Heart right ventricle (tissue), 16 donors: ENCODE data around the gene HSPB9. TPM values are rescaled to one million over a fixed set of nuclear protein-coding genes. Genes with fewer than 3 reads are reported as not detected.

Experiments
- ATAC-seq, 8 donors: fragments of 200-7000 bp; cut with Tn5 transposase; one replicate each; pipeline ENCODE4 v1.9.1; 2020; ENCODE audit warnings: mild to moderate bottlenecking in 8 of 8, moderate library complexity in 8 of 8, moderate number of reproducible peaks in 1 of 8
- DNase-seq, 2 donors: peaks; one replicate each; pipeline ENCODE4 v3.0.0-alpha.2; 2020
- H3K27ac ChIP-seq, 10 donors: fragments of 200-600 bp; sonication (generic) in 2 of 10; one replicate each; pipeline versions ENCODE4 v1.5.0 to v1.8.0; 2020 to 2022; ENCODE audit warnings: mild to moderate bottlenecking in 3 of 10
- H3K27me3 ChIP-seq, 7 donors: fragments of 200-600 bp; one replicate each; pipeline ENCODE4 v1.8.0; 2021 to 2022; ENCODE audit warnings: mild to moderate bottlenecking in 2 of 7
- H3K36me3 ChIP-seq, 9 donors: fragments of 200-600 bp; sonication (generic) in 1 of 9; one replicate each; pipeline versions ENCODE4 v1.5.0 to v1.8.0; 2020 to 2022; ENCODE audit warnings: mild to moderate bottlenecking in 2 of 9
- H3K4me1 ChIP-seq, 9 donors: fragments of 200-600 bp; sonication (generic) in 1 of 9; one replicate each; pipeline versions ENCODE4 v1.5.0 to v1.8.0; 2020 to 2022; ENCODE audit warnings: mild to moderate bottlenecking in 4 of 9
- H3K4me3 ChIP-seq, 10 donors: fragments of 200-600 bp; sonication (generic) in 2 of 10; one replicate each; pipeline versions ENCODE4 v1.5.0 to v1.8.0; 2020 to 2022; ENCODE audit warnings: mild to moderate bottlenecking in 7 of 10, moderate library complexity in 2 of 10
- H3K9me3 ChIP-seq, 11 donors: fragments of 200-600 bp in 10 of 11; sonication (generic) in 2 of 11; one replicate each; pipeline versions ENCODE4 v1.5.0 to v1.8.0; 2013 to 2022; ENCODE audit warnings: mild to moderate bottlenecking in 2 of 11, control low read depth in 1 of 11, moderate library complexity in 1 of 11
- WGBS, 2 donors: extraction: QIAGEN DNeasy Blood & Tissue Kit; methylation state at CpG; one replicate each; pipeline ENCODE4 v1.1.7; 2013; ENCODE audit warnings: inconsistent platforms in 1 of 2; 5-methylcytosine and 5-hydroxymethylcytosine counted together
- intact Hi-C, 10 donors: fragments of 100-400 bp; cut with DNase I; formaldehyde crosslinking; loops; one replicate each; pipeline versions ENCODE4 v1.11.1 to v1.14.2; 2022
- polyA plus RNA-seq, 2 donors: library from polyadenylated mRNA; stranded (reverse); fragments of 200-250 nt; gene quantifications; one replicate each; pipeline ENCODE4 v1.2.3, GENCODE V29; 2013
- total RNA-seq, 10 donors: library from RNA; stranded (reverse); fragmentation: NEBNext Ultra II Directional in 3 of 10; extraction: Animal tissue kit (Norgen Biotek cat#: 25700) in 3 of 10; gene quantifications; one replicate each; pipeline versions ENCODE4 v1.2.1 to v1.2.4, GENCODE V29; 2021 to 2023
- TF ChIP-seq, protein P1 (sequence below), 9 donors: fragments of 200-600 bp; sonication (generic) in 2 of 9; IDR thresholded peaks; one replicate each; pipeline versions ENCODE4 v1.5.0 to v1.8.0; 2021 to 2022; ENCODE audit warnings: antibody characterized with exemption in 9 of 9, mild to moderate bottlenecking in 5 of 9, moderate library complexity in 1 of 9
- donor health status: Arrhythmogenic right ventricular cardiomyopathy.
- donor health status: ischemic (EF 13 %, LVEDD 7.1; RV severe dilation, severe dysfunction).
- donor health status: healthy with polysubstance abuse.
- donor health status: DM: no; HTN: yes; CAD: no.
- donor health status: DM: no; HTN: no; CAD: no.
- donor health status: ischemic (EF 25% LVEDD 6.9; RV normal size, moderate dysfunction).
- donor health status: ischemic (EF 25% LVEDD 5.7; RV mildly dilated, moderate dysfunction).
- donor health status: healthy.
- donor health status: DM: yes; HTN: yes; CAD: no.
- donor health status: Ischemic cardiomyopathy.
- donor health status: ischemic (EF 35%, LVEDD 5.7; RV mildly dilated, moderate dysfunction).
- donor health status: nonischemic (EF 11% LVEDD 7.7; RV severe dilation, severe dysfunction).
- donor health status: DM: yes; HTN: yes; CAD: no.
- donor health status: PGD.
- donor health status: ischemic (EF 29% LVEDD 5.4; RV normal size, mild dysfunction).
- donor health status: nonischemic (EF 23%, LVEDD 6.1; RV moderate dilation, normal function).

Gene HSPB9
- total and polyA plus RNA-seq, 12 donors, result 0.01 to 0.29 (median 0.23) TPM; not detected in 9

DNA sequence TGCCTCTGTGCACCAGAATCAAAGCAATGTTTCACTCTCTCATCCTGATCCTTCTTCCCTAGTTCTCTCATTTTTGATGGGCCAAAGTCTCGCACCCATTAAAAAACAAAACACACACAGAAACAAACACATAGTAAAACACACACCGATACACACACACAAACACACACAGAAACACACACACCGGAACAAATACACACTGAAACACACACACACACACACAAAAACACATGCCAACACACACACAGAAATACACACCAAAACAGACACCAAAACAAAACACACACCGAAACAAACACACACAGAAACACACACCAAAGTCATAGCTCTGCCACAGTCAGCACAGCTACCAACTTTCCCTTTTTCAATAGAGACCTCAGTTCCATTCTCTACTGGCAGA, 8.6 kb downstream of the HSPB9 start:
- peaks cover 43 to 81% (median 74%) of the 10 kb centered on the region in 9 donors for H3K4me1 ChIP-seq
- ATAC-seq, result no peak
- no peak overlapping the region for H3K4me3 ChIP-seq
- no peak for DNase-seq
- TF ChIP-seq, protein P1, sequence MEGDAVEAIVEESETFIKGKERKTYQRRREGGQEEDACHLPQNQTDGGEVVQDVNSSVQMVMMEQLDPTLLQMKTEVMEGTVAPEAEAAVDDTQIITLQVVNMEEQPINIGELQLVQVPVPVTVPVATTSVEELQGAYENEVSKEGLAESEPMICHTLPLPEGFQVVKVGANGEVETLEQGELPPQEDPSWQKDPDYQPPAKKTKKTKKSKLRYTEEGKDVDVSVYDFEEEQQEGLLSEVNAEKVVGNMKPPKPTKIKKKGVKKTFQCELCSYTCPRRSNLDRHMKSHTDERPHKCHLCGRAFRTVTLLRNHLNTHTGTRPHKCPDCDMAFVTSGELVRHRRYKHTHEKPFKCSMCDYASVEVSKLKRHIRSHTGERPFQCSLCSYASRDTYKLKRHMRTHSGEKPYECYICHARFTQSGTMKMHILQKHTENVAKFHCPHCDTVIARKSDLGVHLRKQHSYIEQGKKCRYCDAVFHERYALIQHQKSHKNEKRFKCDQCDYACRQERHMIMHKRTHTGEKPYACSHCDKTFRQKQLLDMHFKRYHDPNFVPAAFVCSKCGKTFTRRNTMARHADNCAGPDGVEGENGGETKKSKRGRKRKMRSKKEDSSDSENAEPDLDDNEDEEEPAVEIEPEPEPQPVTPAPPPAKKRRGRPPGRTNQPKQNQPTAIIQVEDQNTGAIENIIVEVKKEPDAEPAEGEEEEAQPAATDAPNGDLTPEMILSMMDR (IDR thresholded peaks at IDR 0.05), result no peak
- 95 to 96% methylated on average over 4 of the region's 4 CpGs for WGBS, 2 donors
- intact Hi-C loops, result loop anchor here in 1 of 10 donors (5.0 kb wide), 1 partner anchor 51 kb away; the partner anchor contains the start of gene KCNH4
- no peaks in the 10 kb centered on the region for H3K27me3 ChIP-seq
- peak overlapping the region; percentile 47 to 85 (median 80) for H3K27ac ChIP-seq
- peaks cover 0 to 62% (median 28%) of the 10 kb centered on the region in 9 donors for H3K36me3 ChIP-seq
- no peaks in the 10 kb centered on the region for H3K9me3 ChIP-seq

DNA sequence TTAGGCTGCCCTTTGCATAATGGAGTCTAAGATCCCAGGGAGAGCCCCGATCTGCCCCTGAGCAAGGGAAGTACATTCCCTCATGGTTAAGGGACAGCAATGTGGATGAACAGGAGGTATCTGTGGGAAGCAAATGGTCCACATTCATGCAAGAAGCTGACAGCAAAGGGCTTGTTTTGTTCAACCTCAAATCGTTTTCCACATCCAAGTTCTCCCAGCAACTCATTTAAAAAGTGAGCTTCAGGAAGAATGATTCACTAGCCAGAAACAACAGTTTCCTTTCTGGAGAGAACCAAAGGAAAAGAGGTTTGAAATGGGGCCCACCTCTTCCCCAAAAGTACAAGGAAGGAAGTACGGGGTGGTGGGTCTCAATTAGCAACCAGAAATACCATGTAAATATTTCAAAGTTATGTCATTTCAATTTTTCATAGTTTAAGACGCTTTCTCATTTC, 9.4 kb downstream of the HSPB9 start:
- ATAC-seq (peak in 4 of 8 donors; percentile 32 to 56 (median 40)), DNase-seq (no peak)
- Histone ChIP-seq H3K27ac (peak overlapping the region; percentile 47 to 87 (median 80)), H3K27me3 (no peaks in the 10 kb centered on the region), H3K9me3 (no peaks in the 10 kb centered on the region), H3K4me3 (peak overlapping the region in 3 of 10 donors; percentile 1 to 25 (median 17)), H3K4me1 (peaks cover 43 to 89% (median 82%) of the 10 kb centered on the region in 9 donors), H3K36me3 (peaks cover 0 to 61% (median 23%) of the 10 kb centered on the region in 9 donors)
- intact Hi-C loops, result loop anchor here in 1 of 10 donors (5.0 kb wide), 1 partner anchor 50 kb away; the partner anchor contains the start of gene KCNH4
- whole genome bisulfite sequencing, 2 donors, result 48 to 58% methylated on average over 4 of the region's 4 CpGs
- TF ChIP-seq, protein P1 (IDR thresholded peaks at IDR 0.05), result no peak

DNA sequence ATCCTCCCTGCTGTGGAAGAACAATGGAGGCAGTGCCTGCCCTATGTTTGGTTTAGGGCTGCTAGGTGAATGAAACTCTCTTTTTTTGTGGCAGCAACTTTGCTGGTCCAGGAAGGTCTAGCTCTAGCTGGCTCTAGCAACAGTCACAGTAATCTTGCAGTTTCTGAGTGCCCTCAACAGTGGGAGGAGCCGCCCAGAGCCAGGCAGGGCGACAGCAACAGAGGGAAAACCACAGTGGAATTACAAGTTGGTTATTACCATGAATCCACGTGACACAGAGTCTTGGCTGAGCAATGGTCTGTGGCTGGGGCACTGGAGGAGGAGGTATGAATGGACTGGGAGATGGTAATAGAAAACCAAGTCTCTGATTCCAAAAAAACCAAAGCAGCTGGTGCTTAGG, 10.3 kb downstream of the HSPB9 start:
- intact Hi-C loops, result loop anchor here in 1 of 10 donors (5.0 kb wide), 1 partner anchor 49 kb away; the partner anchor contains the start of gene KCNH4
- peak overlapping the region; percentile 66 to 87 (median 80) for H3K27ac ChIP-seq
- H3K27me3 ChIP-seq, result no peaks in the 10 kb centered on the region
- H3K4me3 ChIP-seq, result peak overlapping the region in 3 of 10 donors; percentile 1 to 25 (median 9)
- peaks cover 43 to 98% (median 90%) of the 10 kb centered on the region in 9 donors for H3K4me1 ChIP-seq
- H3K36me3 ChIP-seq, result peaks cover 0 to 58% (median 18%) of the 10 kb centered on the region in 9 donors
- TF ChIP-seq, protein P1 (IDR thresholded peaks at IDR 0.05), result no peak
- ATAC-seq (peak; percentile 13 to 56 (median 32)), DNase-seq (peak in 1 of 2 donors; percentile 46)
- H3K9me3 ChIP-seq, result no peaks in the 10 kb centered on the region
- 41 to 42% methylated on average over 3 of the region's 3 CpGs for WGBS, 2 donors

DNA sequence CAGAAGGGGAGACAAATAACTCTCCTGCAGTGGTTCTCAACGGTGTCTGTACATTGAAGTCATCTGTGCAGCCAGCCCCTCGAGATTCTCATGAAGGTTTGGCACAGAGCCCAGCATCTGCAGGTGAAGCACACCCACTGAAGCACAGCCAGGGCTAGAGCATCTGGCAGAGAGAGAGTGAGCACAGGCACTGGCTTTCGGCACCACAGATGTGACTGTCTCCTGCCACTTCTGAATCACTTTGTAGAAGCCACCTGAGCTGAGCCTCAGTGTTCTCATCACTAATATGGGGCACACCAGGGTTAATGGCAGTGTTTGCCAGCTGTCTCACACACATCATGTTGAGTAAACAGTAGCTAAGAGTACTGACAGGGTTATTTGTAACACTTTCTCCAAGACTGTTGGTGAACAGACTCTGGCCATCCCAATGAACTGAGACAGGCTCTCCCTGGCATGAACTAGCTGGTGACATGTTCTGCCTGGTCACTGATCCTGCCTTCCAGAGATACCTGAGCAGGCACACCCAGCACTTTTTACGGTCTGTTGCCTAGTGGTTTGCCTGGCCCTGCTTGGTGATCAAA, 10.9 kb downstream of the HSPB9 start:
- Histone ChIP-seq H3K27me3 (no peaks in the 10 kb centered on the region), H3K27ac (peak overlapping the region; percentile 66 to 87 (median 80)), H3K36me3 (peaks cover 0 to 52% (median 12%) of the 10 kb centered on the region in 9 donors), H3K9me3 (no peaks in the 10 kb centered on the region), H3K4me1 (peaks cover 45 to 100% (median 96%) of the 10 kb centered on the region in 9 donors), H3K4me3 (no peak overlapping the region)
- ATAC-seq, result no peak
- WGBS, 2 donors, result 33 to 44% methylated on average over 4 of the region's 4 CpGs
- TF ChIP-seq, protein P1 (IDR thresholded peaks at IDR 0.05), result no peak
- no peak for DNase-seq
- intact Hi-C loops, result loop anchor here in 1 of 10 donors (5.0 kb wide), 1 partner anchor 49 kb away; the partner anchor contains the start of gene KCNH4
